HPDE6-E6E7 (cell line): ENCODE measurements around the gene CARD8.
"Not testable (repeated sequence)": the region's sequence is repeated elsewhere in the genome, so short reads cannot be mapped to it uniquely, and the experiment has no call there.

Experiments
- DNase-seq: peaks from one replicate; pipeline ENCODE4 v3.0.0; 2011; ENCODE audit warnings: missing footprints; ENCODE audit errors: extremely low spot score

Gene CARD8, protein sequence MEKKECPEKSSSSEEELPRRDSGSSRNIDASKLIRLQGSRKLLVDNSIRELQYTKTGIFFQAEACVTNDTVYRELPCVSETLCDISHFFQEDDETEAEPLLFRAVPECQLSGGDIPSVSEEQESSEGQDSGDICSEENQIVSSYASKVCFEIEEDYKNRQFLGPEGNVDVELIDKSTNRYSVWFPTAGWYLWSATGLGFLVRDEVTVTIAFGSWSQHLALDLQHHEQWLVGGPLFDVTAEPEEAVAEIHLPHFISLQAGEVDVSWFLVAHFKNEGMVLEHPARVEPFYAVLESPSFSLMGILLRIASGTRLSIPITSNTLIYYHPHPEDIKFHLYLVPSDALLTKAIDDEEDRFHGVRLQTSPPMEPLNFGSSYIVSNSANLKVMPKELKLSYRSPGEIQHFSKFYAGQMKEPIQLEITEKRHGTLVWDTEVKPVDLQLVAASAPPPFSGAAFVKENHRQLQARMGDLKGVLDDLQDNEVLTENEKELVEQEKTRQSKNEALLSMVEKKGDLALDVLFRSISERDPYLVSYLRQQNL

DNA sequence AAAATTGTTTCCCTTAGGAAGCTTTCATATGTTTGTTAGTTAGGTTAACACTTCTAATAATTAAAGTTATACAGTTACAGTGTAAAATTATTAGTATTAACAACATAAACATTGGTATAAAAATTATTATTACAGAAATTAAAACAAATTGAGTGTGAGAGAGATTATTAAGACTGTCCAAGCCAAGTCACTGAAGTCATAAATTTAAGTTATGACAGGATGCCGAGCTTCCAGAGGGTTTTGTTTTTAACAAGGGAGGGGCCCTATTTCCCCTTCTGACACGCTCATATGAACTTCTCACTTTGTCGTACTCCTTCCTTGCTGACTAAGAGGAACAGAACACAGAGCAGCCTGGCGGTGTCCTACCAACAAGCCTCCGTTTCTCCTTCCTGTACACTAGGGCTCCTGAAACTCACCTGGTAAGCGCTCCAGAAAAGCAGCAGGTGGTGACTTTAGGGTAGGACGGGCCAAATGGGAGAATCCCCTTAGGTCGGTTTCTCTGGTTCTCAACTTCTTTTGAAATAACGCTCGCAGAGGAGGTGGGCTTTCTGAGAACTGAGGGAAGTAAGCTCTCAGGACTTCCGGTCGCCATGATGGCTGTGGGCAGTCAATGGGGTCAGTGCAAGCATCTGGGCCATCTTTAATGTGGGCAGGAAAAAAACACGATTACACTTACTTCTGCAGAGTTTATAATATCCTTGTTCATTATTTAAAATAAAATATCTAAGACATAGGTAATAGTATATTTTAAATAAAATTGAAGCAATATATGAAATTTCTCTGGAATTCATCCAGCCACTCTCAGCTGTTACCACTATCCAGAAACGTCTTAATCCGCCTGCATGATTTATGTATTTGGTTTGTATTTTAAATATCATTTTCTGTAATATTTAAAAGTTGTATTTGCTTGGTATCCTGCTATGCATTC, at the start of gene CARD8:
Gene CARD8, minus strand, starts transcription at position 537 of the 928 bp plus-strand sequence. CDS start 14,892 bp downstream, outside the sequence.
- DNase-seq = peak; percentile 55

DNA sequence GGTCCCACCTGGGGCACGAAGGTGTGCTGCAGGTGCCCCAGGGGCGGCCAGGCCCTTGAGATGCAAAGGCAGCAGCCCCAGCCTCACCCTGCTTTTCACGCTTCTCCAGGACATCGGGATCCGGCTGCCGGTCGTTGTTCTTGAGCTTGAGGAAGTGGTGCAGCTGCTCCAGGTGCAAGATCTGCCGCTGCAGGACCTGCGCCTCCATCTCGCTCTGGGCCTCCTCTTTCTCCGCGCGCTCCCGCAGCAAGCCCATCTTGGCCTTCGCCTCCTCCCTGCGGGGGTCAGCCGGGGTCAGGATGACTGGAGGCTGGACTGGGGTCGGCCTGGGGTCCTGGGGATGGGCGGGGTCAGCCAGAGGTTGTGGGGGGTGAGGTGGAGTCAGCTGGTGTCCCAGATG, 48.2 kb upstream of the CARD8 start:
- DNase-seq = no peak

DNA sequence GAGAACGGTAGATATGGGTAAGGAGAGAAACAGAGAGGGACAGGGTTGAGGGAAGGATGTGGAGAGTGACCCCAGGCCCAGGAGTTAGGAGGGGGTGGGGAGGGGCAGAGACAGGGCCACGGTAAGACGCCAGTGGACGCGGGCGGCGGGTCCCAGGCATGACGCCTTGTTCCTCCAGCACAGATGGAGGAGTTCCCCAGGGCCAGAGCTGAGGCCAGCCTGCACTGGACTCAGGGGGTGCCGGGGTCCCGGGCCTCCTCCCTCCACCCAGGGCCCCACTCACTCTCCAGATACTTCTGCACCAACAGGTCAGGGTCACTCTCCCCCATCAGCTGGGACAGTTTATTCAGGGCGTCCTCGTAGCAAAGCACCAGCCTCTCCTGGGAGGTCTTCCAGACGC, 47.7 kb upstream of the CARD8 start:
- no peak for DNase-seq

DNA sequence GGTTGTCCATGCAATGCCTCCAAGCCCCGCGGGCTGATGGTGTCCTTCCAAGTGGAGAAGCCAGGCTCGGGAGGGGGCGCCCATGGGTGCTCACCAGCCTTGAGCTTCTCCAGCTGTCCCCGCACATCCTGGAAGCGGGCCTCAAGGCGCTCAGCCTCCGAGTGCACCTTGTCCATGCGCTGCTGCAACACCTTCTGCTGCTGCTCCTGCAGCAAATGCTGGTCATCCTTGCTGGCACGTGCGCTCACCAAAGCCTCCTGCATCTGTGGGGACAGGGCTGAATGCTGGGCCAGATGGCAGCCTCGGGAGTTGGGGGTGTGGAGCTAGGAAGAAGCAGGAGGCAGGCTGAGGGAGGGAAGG, 46.9 kb upstream of the CARD8 start:
- DNase-seq = no peak

DNA sequence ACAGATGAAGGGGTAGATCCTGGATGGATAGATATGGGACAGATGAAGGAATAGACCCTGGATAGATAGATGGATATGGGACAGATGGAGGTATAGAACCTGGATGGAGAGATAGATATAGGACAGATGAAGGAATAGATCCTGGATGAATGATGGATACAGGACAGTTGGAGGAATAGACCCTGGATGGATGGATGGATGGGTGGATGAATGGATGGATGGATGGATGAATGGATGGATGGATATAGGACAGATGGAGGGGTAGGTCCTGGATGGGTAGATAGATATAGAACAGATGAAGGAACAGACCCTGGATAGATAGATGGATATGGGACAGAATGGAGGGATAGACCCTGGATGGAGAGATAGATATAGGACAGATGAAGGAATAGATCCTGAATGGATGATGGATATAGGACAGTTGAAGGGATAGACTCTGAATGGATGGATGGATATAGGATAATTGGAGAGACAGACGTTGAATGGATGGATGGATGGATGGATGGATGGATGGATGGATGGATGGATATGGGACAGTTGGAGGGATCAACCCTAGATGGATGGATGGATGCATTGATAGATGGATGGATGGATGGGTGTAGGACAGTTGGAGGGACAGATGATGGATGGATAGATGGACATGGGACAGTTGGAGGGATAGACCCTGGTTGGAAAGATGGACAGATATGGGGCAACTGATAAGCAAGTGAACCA, 46.3 kb upstream of the CARD8 start:
- DNase-seq = no peak

DNA sequence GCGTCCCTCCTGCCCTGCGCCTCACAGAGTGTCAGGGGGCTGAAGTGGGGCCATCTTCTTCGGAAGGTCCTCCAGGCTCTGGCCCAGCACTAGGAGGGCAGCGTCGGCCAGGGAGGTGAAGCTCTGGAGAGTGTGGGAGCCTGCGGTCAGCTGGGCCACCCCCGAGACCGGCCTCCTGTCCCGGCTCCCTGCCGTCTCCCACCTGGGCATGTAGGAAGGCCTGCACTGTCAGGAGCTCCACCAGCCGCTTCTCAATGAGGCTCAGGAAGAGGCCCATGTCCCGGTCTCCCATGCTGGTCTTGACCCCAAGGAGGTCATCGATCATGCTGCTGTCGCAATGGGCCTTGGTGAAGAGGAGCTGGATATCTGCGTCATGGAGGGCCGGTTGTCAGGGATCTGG, 42.3 kb upstream of the CARD8 start:
- no peak for DNase-seq

DNA sequence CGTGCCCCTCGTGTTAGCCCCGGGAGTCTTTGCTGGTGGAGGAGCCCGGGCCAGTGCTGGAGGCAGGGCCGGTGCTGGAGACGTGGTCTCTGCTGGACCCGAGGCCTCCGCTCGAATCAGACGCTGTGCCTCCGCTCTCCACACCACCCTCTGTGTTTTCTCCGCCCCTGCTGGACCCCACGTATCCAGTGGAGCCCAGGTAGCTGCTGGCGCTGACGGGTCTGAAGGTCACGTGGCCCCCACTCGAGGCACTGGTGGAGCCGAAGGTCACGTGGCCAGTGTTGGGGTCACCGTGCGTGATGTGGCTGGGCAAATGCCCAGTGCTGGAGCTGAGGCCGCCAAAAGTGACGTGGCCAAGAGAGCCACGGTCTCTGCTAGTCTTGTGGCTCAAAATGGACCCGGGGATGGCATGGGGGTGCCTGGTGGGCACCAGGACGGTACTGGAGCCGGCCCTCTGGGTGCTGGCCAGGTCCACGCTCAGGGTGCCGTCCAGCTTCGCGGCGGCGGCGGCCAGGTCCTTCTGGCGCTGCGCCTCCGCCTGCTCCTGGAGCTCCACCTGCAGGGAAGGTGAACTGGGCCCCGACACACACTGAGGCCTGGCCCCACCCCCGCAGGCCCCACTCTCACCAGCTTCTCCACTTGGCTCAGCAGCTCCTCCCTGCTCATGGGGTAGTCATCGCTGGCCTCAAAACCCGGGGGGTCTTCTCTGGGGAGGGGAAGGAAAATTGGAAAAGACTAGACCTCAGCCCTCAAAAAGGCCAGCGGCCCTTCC, 41.4 kb upstream of the CARD8 start:
- no peak for DNase-seq

DNA sequence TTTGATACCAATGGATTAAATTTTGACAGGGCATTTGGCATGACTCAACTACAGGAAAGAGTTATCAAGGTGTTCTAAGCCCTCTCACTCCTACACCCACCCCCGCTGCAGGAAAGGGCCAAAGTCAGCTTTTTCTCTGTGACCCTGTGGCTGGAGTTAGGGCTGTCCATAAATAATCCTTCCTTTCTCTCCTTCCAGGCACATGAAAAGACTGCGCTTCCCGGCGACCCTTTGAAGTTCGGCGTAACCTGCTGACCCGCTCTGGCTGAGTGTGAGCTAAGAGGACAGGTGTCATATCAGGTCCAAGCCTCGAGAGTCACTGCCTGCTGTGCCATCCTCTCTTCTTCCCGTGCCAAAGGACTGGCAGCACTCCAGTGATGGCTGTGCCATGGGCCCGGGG, 39.7 kb upstream of the CARD8 start:
- DNase-seq = no peak

DNA sequence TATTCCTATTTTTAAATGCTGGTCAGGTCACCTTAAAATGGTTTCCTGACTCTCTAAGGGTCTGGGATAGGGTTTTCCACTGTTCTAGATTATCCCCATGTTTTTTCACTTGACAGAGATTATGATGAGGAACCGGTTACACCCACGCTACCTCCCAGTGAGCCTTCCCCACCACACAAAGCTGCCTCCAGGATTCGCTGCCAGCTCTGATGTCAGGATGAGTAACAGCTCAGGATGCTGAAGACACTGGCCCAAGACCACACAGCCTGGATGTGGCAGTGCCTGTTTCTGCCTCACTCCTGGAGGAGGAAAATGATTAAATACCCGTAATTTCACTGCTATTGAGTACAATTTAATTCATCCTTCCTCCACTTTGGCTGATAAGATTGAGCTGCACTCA, 37.1 kb upstream of the CARD8 start:
- peak; percentile 43 for DNase-seq

DNA sequence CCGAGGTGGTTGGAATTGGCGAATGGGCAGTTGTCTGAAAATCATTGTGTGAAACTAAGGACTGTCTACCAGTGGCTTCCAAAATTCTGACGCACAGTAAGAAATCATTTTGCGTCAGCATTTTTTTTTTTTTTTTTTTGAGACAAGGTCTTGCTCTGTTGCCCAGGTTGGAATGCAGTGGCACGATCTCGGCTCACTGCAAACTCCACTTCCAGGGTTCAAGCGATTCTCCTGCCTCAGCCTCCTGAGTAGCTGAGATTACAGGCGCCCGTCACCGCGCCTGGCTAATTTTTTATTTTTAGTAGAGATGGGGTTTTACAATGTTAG, 35.7 kb upstream of the CARD8 start:
- DNase-seq = not testable (repeated sequence)

DNA sequence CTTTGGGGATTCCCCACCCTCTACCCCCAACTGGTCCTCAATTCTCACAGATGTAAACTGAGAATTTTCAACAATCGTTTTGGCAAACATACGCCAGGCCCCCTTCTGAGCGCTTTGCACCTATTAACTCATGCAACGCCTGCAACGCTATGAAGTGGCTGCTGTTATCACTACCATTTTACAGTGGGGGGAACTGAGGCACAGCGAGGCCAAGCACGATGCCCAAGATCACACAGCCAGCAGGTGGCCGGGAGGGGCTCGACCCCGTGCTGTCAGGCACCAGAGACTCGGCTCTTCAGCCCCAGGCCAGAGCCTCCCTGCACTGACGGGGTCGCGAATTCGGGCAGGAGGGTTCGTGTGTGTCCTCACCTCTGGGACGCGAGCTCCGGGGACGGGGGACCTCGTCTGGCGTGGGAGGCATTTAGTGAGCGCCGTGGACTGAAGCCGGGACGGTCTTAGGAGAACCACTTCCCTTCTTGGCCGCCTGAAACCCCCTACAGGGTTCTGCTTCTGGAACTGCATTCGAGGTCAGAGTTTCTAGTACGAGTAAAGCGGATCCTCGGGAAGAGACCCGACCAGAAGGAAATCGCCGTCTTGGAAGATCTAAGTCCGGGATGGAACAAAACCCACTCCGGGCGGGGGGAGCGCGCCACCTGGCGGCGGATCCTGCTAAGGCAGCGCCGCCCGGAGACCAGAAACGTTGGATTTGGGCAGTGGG, 35.2 kb upstream of the CARD8 start:
- DNase-seq = peak; percentile 60

DNA sequence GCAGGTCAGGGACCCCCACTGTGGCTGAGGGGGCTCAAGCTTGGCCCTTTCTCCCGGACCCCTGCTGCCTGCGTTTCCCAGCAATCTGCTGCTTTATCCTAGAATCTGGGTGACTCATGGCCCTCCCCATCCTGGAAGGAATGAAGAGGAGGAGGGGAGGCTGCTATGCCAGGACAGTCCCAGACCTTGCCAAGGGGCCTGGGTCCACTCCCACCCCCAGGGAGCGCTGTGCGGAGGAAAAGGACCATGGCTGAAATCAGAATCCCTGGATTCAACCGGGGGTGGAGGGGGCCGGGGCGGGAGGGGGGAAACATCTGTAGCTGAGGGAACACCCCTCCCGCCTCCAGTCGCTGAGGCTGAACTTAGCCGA, 34.7 kb upstream of the CARD8 start:
- no peak for DNase-seq

DNA sequence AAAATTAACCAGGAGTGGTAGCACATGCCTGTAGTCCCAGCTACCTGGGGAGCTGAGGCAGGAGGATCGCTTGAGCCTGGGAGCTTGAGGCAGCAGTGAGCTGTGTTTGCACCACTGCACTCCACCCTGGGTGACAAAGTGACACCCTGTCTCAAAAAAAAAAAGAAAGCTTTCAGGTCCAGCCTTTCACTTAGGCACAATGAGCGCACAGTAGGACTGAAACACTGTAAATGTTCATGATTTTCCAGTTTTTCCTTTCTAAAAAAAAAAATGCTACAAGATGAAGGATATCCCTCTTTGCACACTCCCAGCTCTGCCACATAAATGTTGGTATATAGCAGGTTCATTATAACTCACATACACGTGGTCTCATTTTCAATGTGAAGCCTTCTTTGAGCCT, 32.0 kb upstream of the CARD8 start:
- no peak for DNase-seq

DNA sequence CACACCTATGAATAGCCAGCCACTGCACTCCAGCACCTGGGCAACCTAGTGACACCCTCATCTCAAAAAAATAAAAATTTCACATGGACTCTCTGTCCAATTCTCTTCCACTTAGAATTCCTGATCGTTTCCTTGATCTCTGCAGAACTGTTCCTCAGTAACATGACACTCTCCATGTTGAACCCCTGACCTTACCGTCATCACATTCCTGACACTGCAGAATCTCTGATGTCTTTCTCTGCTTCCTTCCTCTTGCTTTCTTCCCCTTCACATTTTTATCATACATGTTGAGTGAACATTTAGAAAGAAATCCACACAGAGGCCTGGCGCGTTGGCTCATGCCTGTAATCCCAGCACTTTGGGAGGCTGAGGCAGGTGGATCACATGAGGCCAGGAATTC, 29.2 kb upstream of the CARD8 start:
- no peak for DNase-seq

DNA sequence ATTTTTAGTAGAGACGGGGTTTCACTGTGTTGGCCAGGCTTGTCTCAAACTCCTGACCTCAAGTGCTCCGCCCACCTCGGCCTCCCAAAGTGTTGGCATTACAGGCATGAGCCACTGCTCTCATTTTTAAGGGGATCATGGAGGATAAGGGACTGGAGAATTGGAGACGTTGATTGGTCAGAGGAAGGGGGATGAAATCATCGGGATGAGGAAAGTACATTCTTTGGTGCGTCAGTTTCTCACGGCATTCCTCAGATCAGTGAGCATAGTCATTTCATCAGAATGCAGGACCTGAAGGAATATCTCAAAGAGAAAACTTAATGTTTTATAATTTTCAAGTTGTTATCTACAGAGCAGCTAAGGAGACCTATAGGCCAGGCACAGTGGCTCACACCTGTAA, 28.2 kb upstream of the CARD8 start:
- no peak for DNase-seq

DNA sequence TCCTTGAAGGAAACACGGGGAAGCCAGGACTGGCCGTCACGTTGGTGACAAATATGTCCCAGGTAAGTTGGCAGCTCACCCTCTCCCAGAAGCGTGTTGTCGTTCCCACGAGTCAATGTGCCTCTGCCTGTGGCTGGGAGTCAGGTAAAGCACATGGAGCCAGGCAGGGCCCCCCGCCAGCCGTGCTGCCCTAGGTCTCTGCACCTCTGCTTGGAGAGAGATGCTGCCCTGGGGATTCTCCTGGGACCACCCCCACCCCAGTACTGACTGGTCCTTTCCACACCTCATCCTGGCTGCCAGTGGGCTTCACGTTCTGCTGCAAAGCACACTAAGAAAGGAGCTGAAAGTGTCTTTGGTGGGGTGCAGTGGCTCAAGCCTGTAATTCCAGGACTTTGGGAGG, 24.0 kb upstream of the CARD8 start:
- no peak for DNase-seq

DNA sequence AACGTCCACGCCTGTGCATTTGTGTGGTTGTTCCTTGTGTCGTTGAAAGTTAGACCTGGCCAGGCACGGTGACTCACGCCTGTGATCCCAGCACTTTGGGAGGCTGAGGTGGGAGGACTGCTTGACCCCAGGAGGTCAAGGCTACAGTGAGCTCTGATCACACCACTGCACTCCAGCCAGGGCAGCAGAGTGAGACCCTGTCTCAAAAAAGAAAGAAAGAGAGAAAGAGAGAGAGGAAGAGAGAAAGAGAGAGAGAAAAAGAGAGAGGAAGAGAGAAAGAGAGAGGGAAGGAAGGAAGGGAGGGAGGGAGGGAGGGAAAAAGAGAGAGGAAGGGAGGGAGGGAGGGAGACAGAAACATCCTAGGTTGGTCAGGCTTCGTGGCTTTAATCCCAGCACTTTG, 19.2 kb upstream of the CARD8 start:
- no peak for DNase-seq

DNA sequence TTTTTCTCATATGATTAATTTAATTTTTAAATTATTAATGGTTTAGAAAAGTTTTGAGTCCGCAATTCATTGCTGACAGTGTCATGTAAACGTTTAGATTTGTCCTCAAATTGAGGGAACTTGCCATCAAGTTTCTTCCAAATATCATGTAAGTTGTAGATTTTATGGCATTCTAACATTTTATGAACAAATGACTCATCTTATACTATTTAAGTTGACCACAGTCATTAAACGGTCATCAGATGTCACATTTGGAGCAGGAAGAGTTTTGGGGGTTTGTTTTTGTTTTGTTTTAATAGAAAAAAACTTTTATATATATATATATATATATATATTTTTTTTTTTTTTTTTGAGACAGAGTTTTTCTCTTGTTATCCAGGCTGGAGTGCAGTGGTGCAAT, 18.5 kb upstream of the CARD8 start:
- DNase-seq = no peak

DNA sequence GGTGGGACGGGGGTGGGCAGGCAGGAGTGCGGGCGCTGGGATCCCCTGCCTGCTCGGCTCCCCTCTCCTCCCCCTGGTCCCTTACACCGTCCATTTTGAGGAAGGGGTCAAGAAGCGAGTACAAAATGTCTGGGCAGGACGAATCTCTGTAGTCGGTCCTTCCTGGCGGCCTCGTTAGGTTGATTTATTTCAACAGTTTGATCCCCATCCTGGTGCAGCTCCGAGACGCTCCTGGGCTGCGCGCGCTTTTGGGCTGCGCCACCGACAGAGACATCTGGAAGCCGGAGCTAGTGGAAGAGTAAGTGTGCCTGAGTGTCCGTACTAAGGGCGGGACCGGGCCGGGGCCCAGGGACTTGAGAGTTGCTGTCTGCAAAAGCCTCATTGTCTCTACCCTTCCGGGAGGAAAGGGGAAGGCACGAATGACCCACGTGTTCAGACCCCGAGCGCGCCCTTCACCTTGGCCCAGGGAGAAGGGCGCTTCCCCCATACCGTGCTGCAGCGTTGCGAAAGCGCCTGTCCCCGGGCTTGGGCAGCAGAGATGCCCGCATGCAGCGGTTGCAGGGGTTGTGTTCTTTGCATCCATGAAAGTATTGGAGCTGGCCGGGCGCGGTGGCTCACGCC, 15.9 kb upstream of the CARD8 start:
- no peak for DNase-seq

DNA sequence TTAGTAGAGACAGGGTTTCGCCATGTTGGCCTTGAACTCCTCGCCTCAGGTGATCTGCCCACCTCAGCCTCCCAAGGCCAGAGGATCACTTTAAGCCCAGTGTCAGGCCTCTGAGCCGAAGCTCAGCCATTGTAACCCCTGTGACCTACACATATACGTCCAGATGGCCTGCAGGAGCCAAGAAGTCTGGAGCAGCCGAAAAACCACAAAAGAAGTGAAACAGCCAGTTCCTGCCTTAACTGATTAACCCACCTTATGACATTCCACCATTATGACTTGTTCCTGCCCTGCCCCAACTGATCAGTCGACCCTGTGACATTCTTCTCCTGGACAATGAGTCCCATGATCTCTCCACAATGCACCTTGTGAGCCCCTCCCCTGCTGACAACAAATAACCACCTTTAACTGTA, 13.9 kb upstream of the CARD8 start:
- DNase-seq = not testable (repeated sequence)
